Left lobe of liver (tissue), 2 donors: Measurements from ENCODE around the gene RAB8B. TPM values are rescaled to one million over a fixed set of nuclear protein-coding genes. Genes with fewer than 3 reads are reported as not detected.
A peak's percentile ranks its signal among the peaks of the same experiment; 100 is the strongest.
"Not testable (repeated sequence)": the region's sequence is repeated elsewhere in the genome, so short reads cannot be mapped to it uniquely, and the experiment has no call there.

Experiments
- ATAC-seq: fragments of 200-7000 bp; cut with Tn5 transposase; one replicate; pipeline ENCODE4 v1.9.1; 2020; ENCODE audit warnings: mild to moderate bottlenecking, moderate library complexity
- DNase-seq: peaks from one replicate; pipeline ENCODE4 v3.0.0-alpha.2; 2020; ENCODE audit warnings: low spot score
- total RNA-seq: library from RNA; stranded (reverse); gene quantifications from one replicate; pipeline ENCODE4 v1.2.1, GENCODE V29; 2021
- donor health status: DM: no; HTN: no; CAD: no; lungs with moderate emphysema.
- donor health status: DM: no; HTN: yes; CAD: no.

The RAB8B gene
- total RNA-seq, 1 donor from 2014 or later, result 6.8 TPM

- no peak for ATAC-seq
Observed at GRCh38 chr15:63203451-63204090, 14.2 kb downstream of the RAB8B start.

DNA sequence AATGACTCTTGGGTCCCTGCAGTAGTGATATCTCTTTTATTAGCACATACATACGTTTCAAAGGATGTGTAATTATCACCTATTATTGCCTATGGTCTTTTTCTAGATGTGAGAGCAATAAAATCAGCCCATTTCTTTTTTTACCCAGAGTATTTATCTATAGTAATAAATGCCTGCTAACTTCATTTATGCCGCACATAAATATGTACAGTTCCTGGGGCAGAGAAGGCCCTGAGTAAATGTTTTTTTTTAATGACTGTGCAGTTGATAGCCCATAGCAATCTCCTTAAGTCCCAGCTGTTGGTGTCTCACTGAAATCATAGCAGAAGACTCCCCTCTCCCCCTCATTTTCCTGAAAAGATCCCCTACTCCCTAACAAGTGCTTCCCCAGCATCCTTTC lies 16.7 kb downstream of the RAB8B start:
- no peak for ATAC-seq
- DNase-seq, result no peak

More at GRCh38 chr15:63203451-63204090, 14.2 kb downstream of the RAB8B start:
- no peak for DNase-seq

- ATAC-seq, DNase-seq: not testable (repeated sequence)
Observed at GRCh38 chr15:63208824-63209223, 19.4 kb downstream of the RAB8B start.

GRCh38 chr15:63210151-63211091 lies 21.0 kb downstream of the RAB8B start:
- DNase-seq (no peak), ATAC-seq (no peak)

DNA sequence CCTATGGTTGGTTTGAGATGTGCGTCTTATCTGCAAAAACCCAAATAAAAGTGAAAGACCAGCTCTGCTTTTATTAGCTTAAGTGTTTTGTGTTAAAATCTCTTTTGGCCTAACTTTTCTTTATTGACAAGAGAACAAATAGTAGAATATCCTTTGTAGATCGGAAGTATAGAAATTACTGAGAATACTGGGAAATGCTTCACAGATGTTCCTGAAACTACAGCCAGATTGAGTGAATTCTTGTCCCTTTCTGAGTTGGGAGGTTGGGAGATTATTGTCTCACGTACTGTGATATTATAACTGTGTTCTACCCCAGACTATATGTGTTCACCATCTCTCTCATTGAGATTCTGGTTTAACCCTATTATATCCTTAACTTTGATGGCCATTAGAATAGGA lies 21.7 kb downstream of the RAB8B start:
- ATAC-seq (no peak), DNase-seq (no peak)

DNA sequence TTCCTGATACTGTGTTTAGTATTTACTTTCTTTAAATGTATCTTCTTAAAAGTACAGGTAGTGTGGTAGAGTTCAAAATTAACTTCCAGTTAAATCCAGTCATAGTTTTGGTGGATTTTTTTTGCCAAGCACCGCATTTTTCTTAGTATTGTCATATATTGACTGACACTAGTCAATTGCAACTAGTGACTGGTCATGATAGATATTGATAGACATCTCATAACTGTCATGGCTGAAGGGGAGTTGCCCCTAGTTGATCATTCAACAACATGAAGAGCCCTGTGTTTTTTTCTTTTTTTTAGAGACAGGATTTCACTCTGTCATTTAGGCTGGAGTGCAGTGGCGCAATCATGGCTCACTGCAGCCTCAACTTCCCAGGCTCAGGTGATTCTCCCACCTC lies 22.1 kb downstream of the RAB8B start:
- no peak for DNase-seq
- no peak for ATAC-seq

- DNase-seq (no peak), ATAC-seq (peak; percentile 37)
Observed at GRCh38 chr15:63212050-63213004, 22.9 kb downstream of the RAB8B start.

DNA sequence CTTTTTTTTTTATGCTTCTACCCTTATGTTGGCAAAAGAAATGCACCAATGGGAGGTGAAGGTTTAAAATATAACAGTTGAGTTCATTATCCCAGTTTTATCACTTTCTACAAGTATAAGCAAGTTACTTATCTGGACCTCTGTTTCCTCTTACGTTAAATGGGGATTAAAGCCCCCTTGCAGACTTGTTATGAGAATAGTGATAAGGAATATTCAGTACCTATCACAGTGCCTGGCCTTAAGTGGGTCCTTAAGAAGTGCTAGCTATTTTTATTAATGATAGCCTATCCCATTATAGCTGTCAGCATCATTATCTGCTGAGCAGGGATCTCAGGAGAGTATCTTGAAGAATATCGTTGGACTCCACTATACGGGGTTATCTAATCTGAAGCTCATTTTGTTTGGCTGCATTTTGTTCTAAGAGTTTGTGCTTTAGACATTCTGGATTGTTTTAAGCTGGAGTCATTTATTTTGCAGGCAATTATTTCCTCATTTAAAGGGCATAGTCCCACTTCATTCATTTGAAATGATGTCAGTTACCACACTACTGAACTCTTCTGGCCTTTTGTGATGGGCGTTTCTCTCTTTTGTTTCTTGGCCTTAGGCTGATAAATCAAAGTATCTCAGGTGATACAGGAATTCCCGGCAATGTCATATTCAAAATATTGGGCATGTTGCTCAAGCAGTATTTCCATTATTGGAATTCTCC lies 28.8 kb downstream of the RAB8B start:
- ATAC-seq (peak; percentile 78), DNase-seq (no peak)

DNA sequence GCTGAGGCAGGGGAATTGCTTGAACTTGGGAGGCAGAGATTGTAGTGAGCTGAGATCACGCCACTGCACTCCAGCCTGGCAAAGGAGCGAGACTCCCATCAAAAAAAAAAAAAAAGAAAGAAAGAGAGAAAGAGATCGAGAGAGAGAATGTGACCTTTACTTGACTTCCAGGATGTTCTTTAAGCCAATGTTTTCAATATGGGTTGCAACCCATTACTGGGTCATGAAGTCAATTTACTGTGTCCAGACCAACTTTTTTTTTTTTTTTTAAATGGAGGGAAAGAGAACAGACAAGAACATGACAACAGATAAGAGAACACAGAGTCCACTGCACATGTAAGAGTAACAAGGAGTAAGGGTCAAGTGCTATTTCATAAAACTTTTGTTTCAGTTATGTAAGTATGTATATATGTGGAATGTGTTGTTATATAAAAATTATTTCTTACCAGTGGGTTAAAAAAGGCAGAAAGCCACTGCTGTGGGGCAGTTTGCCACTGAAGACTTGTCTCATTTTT lies 29.8 kb downstream of the RAB8B start:
- DNase-seq, result no peak
- no peak for ATAC-seq

GRCh38 chr15:63221346-63221745 lies 31.9 kb downstream of the RAB8B start:
- ATAC-seq (peak; percentile 88), DNase-seq (peak; percentile 54)

GRCh38 chr15:63223463-63223862 lies 34.1 kb downstream of the RAB8B start:
- ATAC-seq (no peak), DNase-seq (no peak)

GRCh38 chr15:63225381-63225780 lies 36.0 kb downstream of the RAB8B start:
- ATAC-seq, result no peak

GRCh38 chr15:63226155-63226883 lies 36.9 kb downstream of the RAB8B start:
- no peak for DNase-seq
- no peak for ATAC-seq

More at GRCh38 chr15:63225381-63225780, 36.0 kb downstream of the RAB8B start:
- DNase-seq, result no peak

DNA sequence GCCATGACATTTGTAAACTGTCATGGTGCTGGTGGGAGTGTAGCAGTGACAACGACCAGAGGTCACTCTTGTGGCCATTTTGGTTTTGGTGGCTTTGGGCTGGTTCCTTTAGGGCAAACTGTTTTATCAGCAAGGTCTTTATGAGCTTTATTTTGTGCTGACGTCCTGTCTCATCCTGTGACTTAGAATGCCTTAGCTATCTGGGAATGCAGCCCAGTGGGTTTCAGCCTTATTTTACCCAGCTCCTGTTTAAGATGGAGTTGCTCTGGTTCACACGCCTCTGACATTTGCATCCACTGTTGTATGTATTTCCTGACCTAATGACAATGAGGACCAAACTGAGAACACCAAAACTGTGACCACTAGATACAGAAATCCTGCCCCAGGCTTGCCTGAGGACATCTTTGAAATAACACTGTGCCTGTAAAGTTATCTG lies 37.6 kb downstream of the RAB8B start:
- ATAC-seq, result no peak

DNA sequence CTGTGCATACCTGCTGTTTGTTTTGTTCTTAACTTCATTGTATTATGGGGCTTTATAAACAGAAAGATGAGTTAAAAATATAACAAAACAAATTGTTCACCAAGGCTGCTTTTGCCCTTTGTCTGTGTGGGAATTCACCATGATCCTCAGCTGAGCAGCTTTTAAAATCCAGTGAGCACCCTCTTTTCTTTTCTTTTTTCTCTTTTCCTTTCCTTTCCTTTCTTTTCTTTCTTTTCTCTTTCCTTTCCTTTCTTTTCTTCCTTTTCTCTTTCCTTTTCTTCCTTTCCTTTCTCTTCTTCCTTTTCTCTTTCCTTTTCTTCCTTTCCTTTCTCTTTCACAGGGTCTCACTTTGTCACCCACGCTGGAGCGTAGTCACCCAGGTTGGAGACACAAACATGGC lies 38.3 kb downstream of the RAB8B start:
- no peak for DNase-seq

More for the DNA sequence above, 37.6 kb downstream of the RAB8B start:
- no peak for DNase-seq

GRCh38 chr15:63231206-63231605 lies 41.8 kb downstream of the RAB8B start:
- DNase-seq, result no peak
- no peak for ATAC-seq

More for the DNA sequence above, 38.3 kb downstream of the RAB8B start:
- no peak for ATAC-seq

- DNase-seq, result no peak
- no peak for ATAC-seq
Observed at GRCh38 chr15:63231706-63232105, 42.3 kb downstream of the RAB8B start.

DNA sequence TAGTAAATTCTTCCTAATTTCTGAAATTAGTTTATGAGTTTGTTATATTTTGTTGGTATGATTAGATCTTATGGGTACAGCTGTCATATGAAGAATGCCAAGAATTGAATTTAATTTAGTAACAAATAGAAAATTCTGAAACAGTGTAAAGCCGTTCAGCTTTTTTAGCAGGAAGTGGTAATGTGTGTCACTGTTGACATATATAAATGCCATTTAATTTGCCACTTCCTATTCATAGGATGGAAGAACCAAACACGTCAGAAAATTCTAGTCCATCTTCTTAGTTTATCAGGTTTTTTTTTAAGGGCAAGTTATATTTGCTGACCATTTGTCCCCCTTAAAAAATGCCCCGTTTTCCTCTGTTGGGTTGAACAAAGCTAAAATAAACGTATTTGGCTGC lies 43.0 kb downstream of the RAB8B start:
- DNase-seq (no peak), ATAC-seq (no peak)

GRCh38 chr15:63232943-63233342 lies 43.5 kb downstream of the RAB8B start:
- no peak for ATAC-seq
- no peak for DNase-seq
